ENCODE results near the gene DPP6.

The DPP6 gene

DNA sequence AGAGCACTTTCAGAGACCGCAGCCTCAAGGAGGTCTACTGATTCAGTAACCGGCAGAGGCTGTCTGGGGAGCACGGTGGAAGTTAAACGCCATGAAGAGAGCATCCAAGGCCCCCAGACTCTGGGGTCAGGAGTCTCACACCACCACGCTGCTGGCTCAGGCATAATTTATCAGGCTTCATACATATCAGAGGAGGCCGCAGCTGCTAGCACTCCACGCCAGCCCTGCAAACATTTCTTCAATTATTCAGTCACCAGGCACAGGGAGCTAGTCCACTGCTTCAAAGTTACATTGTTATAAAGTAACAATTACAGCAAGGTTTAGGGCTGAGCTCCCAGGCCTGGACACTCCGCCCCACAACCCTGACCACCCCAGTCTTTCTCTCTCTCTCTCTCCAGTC, 852.9 kb downstream of the DPP6 start:
- no peak for DNase-seq

DNA sequence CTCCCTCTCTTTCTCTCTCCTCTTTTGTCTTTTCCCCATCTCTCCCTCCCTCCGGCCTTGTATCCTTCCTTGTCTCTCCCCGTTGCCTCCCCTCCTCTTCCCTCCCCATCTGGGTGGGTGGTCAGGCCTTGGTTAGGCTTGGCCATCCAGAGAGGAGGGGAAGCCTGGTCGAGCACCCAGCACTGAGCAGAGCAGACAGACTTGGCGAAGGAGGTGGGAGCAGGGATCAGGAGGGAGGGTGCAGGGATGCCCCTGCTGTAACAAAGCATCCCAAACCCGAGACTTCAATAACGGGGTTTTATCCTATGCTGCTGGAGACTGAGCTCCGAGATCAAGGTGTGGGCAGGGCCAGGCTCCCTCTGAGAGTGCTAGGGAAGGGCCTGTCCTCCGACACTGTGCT, 853.4 kb downstream of the DPP6 start:
- DNase-seq: no peak

GRCh38 chr7:154906201-154906600, 854.0 kb downstream of the DPP6 start:
- no peak for DNase-seq

DNA sequence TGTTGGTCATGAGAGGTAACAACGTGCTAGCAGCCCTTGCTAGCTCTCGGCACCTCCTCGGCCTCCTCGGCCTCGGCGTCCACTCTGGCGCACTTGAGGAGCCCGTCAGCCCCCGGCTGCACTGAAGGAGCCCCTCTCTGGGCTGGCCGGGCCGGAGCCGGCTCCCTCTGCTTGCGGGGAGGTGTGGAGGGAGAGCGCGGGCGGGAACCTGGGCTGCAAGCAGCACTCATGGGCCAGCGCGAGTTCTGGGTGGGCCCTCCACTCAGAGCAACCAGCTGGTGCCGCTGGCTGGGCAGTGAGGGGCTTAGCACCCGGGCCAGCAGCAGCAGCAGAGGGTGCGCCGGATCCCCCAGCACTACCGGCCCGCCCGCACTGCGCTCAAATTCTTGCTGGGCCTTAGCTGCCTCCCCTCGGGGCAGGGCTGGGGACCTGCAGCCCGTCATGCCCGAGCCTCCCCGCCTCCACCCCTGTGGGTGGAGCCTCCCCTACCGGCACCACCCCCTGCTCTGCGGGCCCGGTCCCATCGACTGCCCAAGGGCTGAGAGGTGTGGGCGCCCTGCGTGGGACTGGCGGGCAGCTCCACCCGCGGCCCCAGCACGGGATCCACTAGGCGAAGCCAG, 854.6 kb downstream of the DPP6 start:
- DNase-seq: no peak

DNA sequence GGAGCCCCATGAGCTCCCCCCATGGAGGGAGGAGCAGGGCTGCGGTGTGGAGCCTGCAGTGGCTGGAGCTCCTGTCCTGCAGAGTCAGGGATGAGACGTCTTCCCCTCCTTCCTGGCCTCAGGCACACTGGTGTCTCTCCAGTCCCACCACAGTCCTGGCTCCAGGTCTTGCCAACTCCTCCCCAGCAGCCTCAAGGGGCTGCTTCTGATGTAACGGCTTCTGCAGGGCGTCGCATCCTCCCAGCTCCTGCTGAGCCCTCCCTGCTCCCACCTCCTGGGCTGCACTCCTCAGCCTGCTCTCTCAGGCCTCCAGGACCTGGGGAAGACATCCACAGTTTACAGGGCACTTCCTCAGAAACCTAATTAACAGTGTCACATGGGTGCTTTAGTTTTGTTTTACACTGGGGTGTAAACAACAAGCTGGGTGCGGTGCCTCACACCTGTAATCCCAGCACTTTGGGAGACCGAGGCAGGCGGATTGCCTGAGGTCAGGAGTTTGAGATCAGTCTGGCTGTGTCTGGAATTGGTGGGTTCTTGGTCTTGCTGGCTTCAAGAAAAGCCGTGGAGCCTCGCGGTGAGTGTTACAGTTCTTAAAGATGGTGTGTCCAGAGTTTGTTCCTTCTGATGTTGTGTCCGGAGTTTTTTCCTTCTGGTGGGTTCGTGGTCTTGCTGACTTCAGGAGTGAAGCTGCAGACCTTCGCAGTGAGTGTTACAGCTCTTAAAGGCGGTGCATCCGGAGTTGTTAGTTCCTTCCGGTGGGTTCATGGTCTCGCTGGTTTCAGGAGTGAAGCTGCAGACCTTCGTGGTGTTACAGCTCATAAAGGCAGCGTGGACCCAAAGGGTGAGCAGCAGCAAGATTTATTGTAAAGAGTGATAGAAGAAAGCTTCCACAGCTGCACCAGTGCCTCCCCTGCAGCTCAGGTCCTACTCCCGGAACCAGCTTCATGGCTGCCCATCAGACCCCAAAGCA, 855.7 kb downstream of the DPP6 start:
- DNase-seq: no peak

- no peak for DNase-seq
Observed at GRCh38 chr7:154909241-154910105, 857.3 kb downstream of the DPP6 start.

DNA sequence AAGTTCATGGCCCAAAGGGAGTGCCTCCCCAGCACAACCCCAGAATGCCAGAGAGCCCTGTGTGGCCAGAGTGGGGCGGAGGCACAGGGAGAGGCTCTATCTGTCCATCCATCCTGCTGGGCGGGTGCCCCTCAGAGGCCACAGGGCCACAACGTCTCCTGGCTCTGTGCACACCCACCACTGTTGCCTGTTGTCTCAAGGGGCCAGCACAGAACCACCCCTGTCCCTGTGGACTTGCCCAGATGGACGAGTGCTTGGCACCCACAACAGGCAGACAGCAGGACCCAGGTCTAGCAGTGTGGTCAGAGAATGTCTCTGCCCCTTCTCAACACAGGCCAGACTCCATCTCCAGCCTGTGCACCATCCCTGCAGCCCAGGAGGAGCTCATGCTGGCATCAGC, 857.9 kb downstream of the DPP6 start:
- no peak for DNase-seq

- no peak for DNase-seq
Observed at GRCh38 chr7:154910977-154911376, 858.8 kb downstream of the DPP6 start.

DNA sequence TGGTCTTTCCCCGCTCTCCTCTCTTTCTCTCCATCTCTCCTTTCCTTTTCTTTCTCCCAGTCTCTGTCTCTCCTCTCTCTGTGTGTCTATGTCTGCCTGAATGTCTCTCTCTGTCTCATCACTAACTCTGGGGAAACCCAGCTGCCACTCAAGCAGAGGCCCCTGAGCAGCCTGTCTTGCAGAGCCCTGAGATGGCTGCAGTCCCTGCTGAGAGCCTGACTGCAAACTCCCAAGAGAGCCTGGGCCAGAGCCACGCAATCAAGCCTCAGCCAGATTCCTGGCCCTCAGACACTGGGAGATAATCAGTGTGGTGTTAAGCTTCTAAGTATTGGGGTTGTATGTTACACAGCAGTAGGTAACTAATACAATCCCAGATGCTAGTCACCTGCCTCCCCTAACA, 859.2 kb downstream of the DPP6 start:
- DNase-seq: no peak

DNA sequence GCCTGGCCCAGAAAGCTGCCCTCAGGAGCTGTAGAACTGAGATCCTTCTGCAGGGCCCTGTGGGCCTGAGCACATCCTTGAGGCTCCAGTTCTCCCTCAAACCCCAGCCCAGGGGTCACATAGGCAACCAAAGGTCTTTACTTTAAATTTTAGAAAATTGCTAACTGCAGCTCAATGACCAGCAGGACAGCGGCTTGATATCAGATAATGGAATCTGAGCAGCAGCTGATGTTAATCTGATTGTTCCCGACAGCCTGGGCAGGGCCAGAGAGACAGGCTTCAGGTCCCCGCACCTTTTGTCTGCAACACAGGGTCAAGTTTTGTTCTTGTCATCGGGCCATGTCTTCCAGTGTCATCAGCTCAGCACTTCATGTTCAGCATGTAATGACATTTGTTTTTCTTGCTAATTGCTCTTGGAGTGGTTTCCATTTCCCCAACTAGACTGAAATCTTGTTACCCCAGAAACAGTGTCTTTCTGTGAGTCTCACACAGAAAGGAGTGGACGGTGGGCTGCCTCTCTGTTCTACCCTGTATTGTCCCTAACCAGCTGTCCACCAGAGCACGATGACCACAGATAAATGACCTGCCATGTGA, 859.8 kb downstream of the DPP6 start:
- no peak for DNase-seq

DNA sequence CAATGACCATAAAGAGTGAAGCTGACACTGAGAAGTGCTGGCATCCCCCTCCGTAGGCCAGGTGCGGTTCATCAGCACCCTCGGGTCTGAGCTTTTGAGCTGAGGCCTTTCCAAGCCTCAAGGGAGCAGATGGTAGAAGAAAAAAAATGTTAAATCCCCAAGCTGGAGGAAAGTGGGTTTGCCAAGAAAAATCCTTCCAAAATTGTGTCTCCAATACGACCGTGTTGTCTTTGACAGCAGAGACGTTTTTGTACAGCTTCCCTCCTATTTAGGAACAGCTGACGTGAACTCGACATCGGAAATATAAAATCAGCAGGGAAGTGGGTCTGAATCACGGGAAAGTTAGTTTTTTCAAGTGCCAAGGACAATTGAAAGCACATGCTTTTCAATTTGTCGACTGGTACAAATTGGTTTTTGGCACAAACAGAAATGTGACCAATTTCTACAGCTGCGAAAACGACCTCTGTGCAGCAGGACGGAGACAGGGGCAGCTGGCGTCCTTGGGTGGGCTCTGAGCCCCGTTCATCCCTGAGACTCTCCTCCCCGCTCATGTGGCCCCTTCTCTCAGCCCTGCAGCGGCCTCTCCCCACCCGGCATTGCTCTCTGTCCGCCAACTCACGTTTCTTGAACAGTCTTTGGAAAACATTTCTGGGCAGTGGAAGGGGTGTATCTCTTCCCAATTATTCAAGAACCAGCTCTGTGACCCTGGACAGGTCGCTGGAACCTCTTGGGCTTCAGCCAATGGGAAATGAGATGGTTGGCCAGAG, 860.9 kb downstream of the DPP6 start:
- DNase-seq: no peak

- no peak for DNase-seq
Observed at GRCh38 chr7:154913638-154914307, 861.6 kb downstream of the DPP6 start.

DNA sequence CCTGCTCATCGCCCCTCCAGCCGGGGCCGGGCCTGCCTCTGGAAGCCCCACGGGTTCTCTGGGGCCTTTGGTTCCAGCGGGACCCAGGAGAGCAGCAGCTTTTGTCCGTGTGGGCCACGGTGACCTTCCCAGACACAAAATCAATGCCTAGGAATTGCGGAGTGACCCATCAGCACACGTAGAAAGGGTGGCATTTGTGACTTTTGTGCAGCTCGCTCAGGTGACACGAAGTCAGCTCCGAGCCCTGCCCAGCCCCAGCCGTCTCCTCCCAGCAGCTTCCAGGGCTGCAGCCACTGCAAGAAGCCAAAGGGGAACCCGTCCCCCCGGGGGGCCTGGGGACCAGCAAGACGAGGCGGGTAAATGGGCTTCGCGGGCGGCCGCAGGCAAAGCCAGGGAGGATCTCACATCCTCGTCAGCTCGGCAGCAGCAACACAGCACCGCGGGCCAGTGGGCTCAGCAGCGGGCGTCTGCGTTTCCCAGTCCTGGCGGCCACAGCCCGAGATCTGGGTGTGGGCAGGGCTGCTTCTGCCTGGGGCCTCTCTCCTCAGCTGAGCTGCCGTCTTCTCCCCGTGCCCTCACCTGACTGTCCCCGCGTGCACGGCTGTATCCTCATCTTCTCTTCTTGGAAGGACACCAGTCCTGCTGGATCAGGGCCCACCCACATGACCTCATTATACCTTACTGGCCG, 862.3 kb downstream of the DPP6 start:
- no peak for DNase-seq

GRCh38 chr7:154914996-154915380, 862.8 kb downstream of the DPP6 start:
- DNase-seq: no peak

- DNase-seq: no peak
Observed at GRCh38 chr7:154915600-154915999, 863.4 kb downstream of the DPP6 start.

DNA sequence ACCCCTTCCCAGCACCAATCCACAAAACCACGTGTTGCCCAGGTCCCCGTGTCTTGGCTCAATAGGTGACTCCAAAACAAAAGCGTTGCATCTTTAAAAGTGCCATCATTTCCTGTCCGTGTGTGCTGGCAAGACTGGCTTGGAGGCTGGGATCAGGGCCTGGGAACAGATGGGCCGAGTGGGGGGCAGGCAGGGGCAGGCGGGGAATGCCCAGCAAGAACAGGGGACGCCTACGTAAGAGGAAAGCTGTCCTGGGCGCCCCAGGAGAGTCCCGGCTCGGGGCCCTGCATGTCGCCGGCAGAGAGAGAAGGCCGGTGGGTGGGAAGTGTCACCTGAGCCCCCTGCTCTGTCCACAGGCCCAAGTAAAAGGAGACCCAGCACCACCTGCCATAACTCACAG, 864.2 kb downstream of the DPP6 start:
- DNase-seq: no peak

DNA sequence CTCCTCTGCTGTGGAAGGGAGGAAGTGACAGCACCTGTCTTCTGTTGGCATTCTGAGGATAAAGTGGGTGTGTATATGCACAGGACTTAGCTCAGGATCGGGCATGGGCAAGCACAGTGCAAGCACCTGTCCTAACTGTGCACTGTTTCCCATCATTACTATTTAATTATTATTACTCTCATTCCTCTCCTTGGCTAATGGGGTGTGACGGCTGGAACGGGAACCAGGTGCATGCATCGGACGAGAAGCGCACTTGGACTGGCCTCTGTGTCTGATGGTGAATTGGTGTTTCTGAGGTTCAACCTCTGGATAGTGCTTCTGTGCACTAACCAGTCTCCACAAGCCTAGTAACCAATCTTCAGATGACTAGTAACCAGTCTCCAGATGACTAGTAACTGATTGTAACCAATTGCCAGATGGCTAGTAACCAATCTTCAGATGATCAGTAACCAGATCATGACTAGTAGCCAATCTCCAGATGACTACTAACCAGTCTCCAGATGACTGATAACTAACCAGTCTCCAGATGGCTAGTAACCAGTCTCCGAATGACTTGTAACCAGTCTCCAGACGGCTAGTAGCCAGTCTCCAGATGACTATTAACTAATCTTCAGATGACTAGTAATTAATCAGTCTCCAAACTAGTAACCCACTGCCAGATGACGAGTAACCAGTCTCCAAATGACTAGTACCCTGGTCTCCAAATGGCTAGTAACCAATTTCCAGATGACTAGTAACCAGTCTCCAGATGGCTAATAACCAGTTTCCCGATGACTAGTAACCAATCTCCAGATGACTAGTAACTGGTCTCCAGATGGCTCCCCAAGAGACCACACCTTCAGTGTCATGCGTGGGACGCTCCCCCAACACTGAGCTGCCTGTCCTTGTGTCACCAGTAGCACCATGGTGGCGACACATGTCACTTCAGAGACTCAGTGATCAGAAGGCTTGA, 864.9 kb downstream of the DPP6 start:
- no peak for DNase-seq

- DNase-seq: no peak
Observed at GRCh38 chr7:154917808-154918160, 865.6 kb downstream of the DPP6 start.

GRCh38 chr7:154918266-154918665, 866.1 kb downstream of the DPP6 start:
- DNase-seq: no peak

GRCh38 chr7:154918741-154919140, 866.5 kb downstream of the DPP6 start:
- DNase-seq: no peak

Data from GF-D8 (cell line).